ENCODE measurements around the gene LYSET.
"Not testable (repeated sequence)": the region's sequence is repeated elsewhere in the genome, so short reads cannot be mapped to it uniquely, and the experiment has no call there.

- TF ChIP-seq CTCF, POLR2A, EP300, POLR2AphosphoS5 (IDR thresholded peaks at IDR 0.05): not testable (repeated sequence)
Measured at GRCh38 chr14:93169619-93170018, 15.5 kb upstream of the LYSET start.
